HCT116 (cell line): ENCODE measurements around the gene CORO7. TPM values are rescaled to one million over a fixed set of nuclear protein-coding genes. Genes with fewer than 3 reads are reported as not detected.

Source experiments
- ATAC-seq: fragments of 200-7000 bp; cut with Tn5 transposase; 2 replicates; pipeline ENCODE4 v1.9.1; 2020; ENCODE audit warnings: mild to moderate bottlenecking, moderate library complexity
- BruUV-seq: library from RNA; stranded (reverse); fragments of 400-500 nt; replicated peaks from 2 replicates; lab custom pipeline; 2021; lab: Mats Ljungman, UMichigan
- CTCF ChIA-PET: fragments of 300-600 bp; sonication (Branson Sonifier 250); formaldehyde crosslinking; loops from one replicate; lab custom pipeline; 2021; ENCODE audit warnings: antibody characterized with exemption; lab: Charles Lee
- POLR2A ChIA-PET: fragments of 300-600, 350-600 bp; sonication (Branson Sonifier 250); formaldehyde crosslinking; loops from one replicate; lab custom pipeline; 2021; ENCODE audit warnings: antibody characterized with exemption; lab: Charles Lee
- RAD21 ChIA-PET, 2 experiments: fragments of 300-600 bp; sonication (Branson Sonifier 250); formaldehyde crosslinking; loops; one replicate each; lab custom pipeline; 2023; ENCODE audit warnings: low total read pairs in 2 of 2; ENCODE audit not compliant: uncharacterized antibody in 2 of 2, unreplicated experiment in 2 of 2, low non-redundant PET in 1 of 2; lab: Charles Lee
- DNase-seq: peaks from one replicate; pipeline ENCODE4 v3.0.0-alpha.2; 2010; ENCODE audit warnings: low read depth, low spot score
- H2AFZ ChIP-seq: fragments of 200-600 bp; shearing (Covaris generic), sonication (generic); 2 replicates; pipeline ENCODE4 v1.6.1; 2017; ENCODE audit warnings: low read depth, mixed run types, mixed read lengths, antibody characterized with exemption, low read length; ENCODE audit not compliant: poor library complexity, severe bottlenecking
- H3K27ac ChIP-seq: 2 replicates; pipeline ENCODE4 v1.5.1; 2012; ENCODE audit warnings: low read depth, low read length
- H3K27me3 ChIP-seq: fragments of 200-600 bp; sonication (generic); 2 replicates; pipeline ENCODE4 v1.6.1; 2016; ENCODE audit warnings: mixed run types, low read length, mixed read lengths; ENCODE audit not compliant: insufficient read depth
- H3K36me3 ChIP-seq, 2 experiments: fragments of 200-500 bp in 1 of 2; fragments of 200-600 bp in 1 of 2; sonication (Bioruptor generic) in 1 of 2; sonication (generic) in 1 of 2; 2 replicates each; pipeline versions ENCODE4 v1.5.1 to v1.6.1; 2014 to 2016; ENCODE audit warnings: low read length in 2 of 2, inconsistent platforms in 1 of 2, mixed read lengths in 1 of 2, mixed run types in 1 of 2; ENCODE audit not compliant: insufficient read depth in 2 of 2, control insufficient read depth in 1 of 2
- H3K4me1 ChIP-seq, 2 experiments: fragments of 200-600 bp in 1 of 2; sonication (generic) in 1 of 2; 2 replicates each; pipeline versions ENCODE4 v1.5.1 to v1.6.1; 2012 to 2017; ENCODE audit warnings: low read length in 2 of 2, inconsistent platforms in 1 of 2, mild to moderate bottlenecking in 1 of 2, mixed read lengths in 1 of 2, mixed run types in 1 of 2, moderate library complexity in 1 of 2; ENCODE audit not compliant: insufficient read depth in 2 of 2, control insufficient read depth in 1 of 2
- H3K4me2 ChIP-seq: fragments of 200-600 bp; sonication (generic); 2 replicates; pipeline ENCODE4 v1.6.1; 2017; ENCODE audit warnings: mixed run types, low read length, mixed read lengths
- H3K4me3 ChIP-seq, 2 experiments: fragments of 200-600 bp in 1 of 2; sonication (generic) in 1 of 2; replicated peaks in 1 of 2; 2 replicates each; pipeline ENCODE4 v1.5.1; 2011 to 2016; ENCODE audit warnings: low read length in 2 of 2, control low read depth in 1 of 2, low read depth in 1 of 2, mild to moderate bottlenecking in 1 of 2, mixed read lengths in 1 of 2, mixed run types in 1 of 2
- H3K79me2 ChIP-seq: fragments of 200-600 bp; sonication (generic); 2 replicates; pipeline ENCODE4 v1.6.1; 2017; ENCODE audit warnings: mild to moderate bottlenecking, mixed run types, low read length, moderate library complexity, mixed read lengths; ENCODE audit not compliant: insufficient read depth
- H3K9ac ChIP-seq: fragments of 200-600 bp; sonication (generic); 2 replicates; pipeline ENCODE4 v1.6.1; 2016; ENCODE audit warnings: low read length, mixed read lengths
- H3K9me2 ChIP-seq: fragments of 200-600 bp; sonication (generic), shearing (Covaris generic); 2 replicates; pipeline ENCODE4 v1.6.1; 2017; ENCODE audit warnings: mixed run types, mild to moderate bottlenecking, moderate library complexity; ENCODE audit not compliant: insufficient read depth
- H3K9me3 ChIP-seq, 2 experiments: fragments of 200-500 bp in 1 of 2; fragments of 200-600 bp in 1 of 2; sonication (Bioruptor generic) in 1 of 2; sonication (generic) in 1 of 2; 2 replicates each; pipeline ENCODE4 v1.6.1; 2014 to 2017; ENCODE audit warnings: low read length in 2 of 2, mixed read lengths in 2 of 2, inconsistent platforms in 1 of 2, low read depth in 1 of 2, mild to moderate bottlenecking in 1 of 2, mixed run types in 1 of 2, moderate library complexity in 1 of 2; ENCODE audit not compliant: control insufficient read depth in 1 of 2, insufficient read depth in 1 of 2
- H4K20me1 ChIP-seq: fragments of 200-600 bp; sonication (generic), shearing (Covaris generic); 2 replicates; pipeline ENCODE4 v1.6.1; 2017; ENCODE audit warnings: mixed run types, mild to moderate bottlenecking, moderate library complexity; ENCODE audit not compliant: insufficient read depth
- ATF3 ChIP-seq: IDR thresholded peaks from 2 replicates; pipeline ENCODE4 v1.6.1; 2012
- EGR1 ChIP-seq: IDR thresholded peaks from 2 replicates; pipeline ENCODE4 v1.6.1; 2012; ENCODE audit warnings: low read depth
- EZH2 ChIP-seq: fragments of 200-600 bp; sonication (generic); IDR thresholded peaks from 2 replicates; pipeline ENCODE4 v1.6.1; 2017; ENCODE audit warnings: antibody characterized with exemption, mixed run types
- EZH2phosphoT487 ChIP-seq: fragments of 200-600 bp; IDR thresholded peaks from 2 replicates; pipeline ENCODE4 v1.6.1; 2018; ENCODE audit warnings: antibody characterized with exemption, borderline replicate concordance
- SIN3A ChIP-seq: IDR thresholded peaks from 2 replicates; pipeline ENCODE4 v1.6.1; 2012; ENCODE audit warnings: low read depth
- TCF7L2 ChIP-seq: IDR thresholded peaks from 2 replicates; pipeline ENCODE4 v1.7.0; 2011; ENCODE audit warnings: borderline replicate concordance, inconsistent platforms; ENCODE audit not compliant: insufficient read depth, insufficient read length; ENCODE audit errors: extremely low read depth
- ZNF274 ChIP-seq: fragments of 200-500 bp; sonication (Bioruptor generic); IDR thresholded peaks from 2 replicates; pipeline ENCODE4 v1.6.1; 2014; ENCODE audit warnings: mild to moderate bottlenecking, low read depth, low read length, inconsistent platforms
- intact Hi-C: fragments of 100-400 bp; cut with micrococcal nuclease; formaldehyde crosslinking; loops from 2 replicates; pipeline ENCODE4 v1.10.0; 2022
- total RNA-seq: library from RNA; stranded (reverse); gene quantifications from one replicate; pipeline ENCODE4 v1.2.1, GENCODE V29; 2021; ENCODE audit not compliant: unreplicated experiment

CORO7 gene
- total RNA-seq, 1 experiment from 2014 or later = 21.3 TPM

GRCh38 chr16:4322121-4323052 lies 94.0 kb downstream of the CORO7 start:
- H3K36me3 ChIP-seq = no peaks in the 10 kb centered on the region
- ChIA-PET RAD21 (interaction anchor here in 1 of 2 experiments (0.7 kb wide), 1 partner anchor 49 kb away, joined by 3 read pairs; the partner anchor contains the start of gene TFAP4), CTCF (no interaction called here), POLR2A (interaction anchor here (0.7 kb wide), 1 partner anchor 120 kb away, joined by 3 read pairs; no protein-coding TSS in a partner anchor)
- peaks cover 95% of the 10 kb centered on the region for H3K79me2 ChIP-seq
- TF ChIP-seq SIN3A (no peak), ATF3 (no peak), ZNF274 (no peak), EZH2phosphoT487 (no peak), TCF7L2 (no peak), EGR1 (no peak), EZH2 (no peak)
- DNase-seq (no peak), ATAC-seq (no peak)
- no peak overlapping the region for H3K4me2 ChIP-seq
- no peaks in the 10 kb centered on the region for H3K9me2 ChIP-seq
- no peaks in the 10 kb centered on the region for H3K9me3 ChIP-seq
- peaks cover 27 to 52% of the 10 kb centered on the region in 2 experiments for H3K4me1 ChIP-seq
- no peak overlapping the region for H3K4me3 ChIP-seq
- no TSS peak for BruUV-seq
- no peak overlapping the region for H2AFZ ChIP-seq
- no peak overlapping the region for H3K27ac ChIP-seq
- H3K9ac ChIP-seq = no peak overlapping the region
- no peaks in the 10 kb centered on the region for H3K27me3 ChIP-seq
- no peaks in the 10 kb centered on the region; the same call in 1 of the 2 replicates for H4K20me1 ChIP-seq
- intact Hi-C loops = no loop called here
